Choroid plexus epithelial cell (primary cell): ENCODE results near the gene RAPGEF4.
"Not testable (repeated sequence)": the region's sequence is repeated elsewhere in the genome, so short reads cannot be mapped to it uniquely, and the experiment has no call there.

Source experiments
- DNase-seq: peaks from one replicate; pipeline ENCODE4 v3.0.0-alpha.2; 2010; ENCODE audit warnings: low read depth
- H3K4me3 ChIP-seq: 2 replicates; pipeline ENCODE4 v1.5.1; 2011; ENCODE audit warnings: low read depth, mild to moderate bottlenecking, control low read depth, low read length, moderate library complexity
- CTCF ChIP-seq: conservative IDR thresholded peaks from 2 replicates; pipeline ENCODE4 v1.5.1; 2011; ENCODE audit warnings: low read depth, mild to moderate bottlenecking, control low read depth, inconsistent platforms, low read length, moderate library complexity

The RAPGEF4 gene

GRCh38 chr2:172742931-172743540 lies 7.4 kb downstream of the RAPGEF4 start:
- no peak overlapping the region for H3K4me3 ChIP-seq
- DNase-seq: peak; percentile 34
- TF ChIP-seq CTCF: no peak

GRCh38 chr2:172743898-172744297 lies 8.3 kb downstream of the RAPGEF4 start:
- no peak for DNase-seq
- TF ChIP-seq CTCF: no peak
- no peak overlapping the region for H3K4me3 ChIP-seq

- TF ChIP-seq CTCF: no peak
- no peak overlapping the region for H3K4me3 ChIP-seq
- peak; percentile 38 for DNase-seq
Observed at GRCh38 chr2:172745636-172746035, 10.0 kb downstream of the RAPGEF4 start.

GRCh38 chr2:172748543-172748942 lies 12.9 kb downstream of the RAPGEF4 start:
- not testable (repeated sequence) for DNase-seq, H3K4me3 ChIP-seq

GRCh38 chr2:172749388-172749787 lies 13.7 kb downstream of the RAPGEF4 start:
- TF ChIP-seq CTCF: no peak
- H3K4me3 ChIP-seq: no peak overlapping the region
- no peak for DNase-seq

- H3K4me3 ChIP-seq: no peak overlapping the region
- DNase-seq: no peak
- no peak for TF ChIP-seq CTCF
Observed at GRCh38 chr2:172751564-172751963, 15.9 kb downstream of the RAPGEF4 start.

- H3K4me3 ChIP-seq: no peak overlapping the region
- DNase-seq: no peak
- TF ChIP-seq CTCF: no peak
Observed at GRCh38 chr2:172753610-172754009, 18.0 kb downstream of the RAPGEF4 start.
